Tibial nerve (tissue), 3 donors: ENCODE results near the gene INPP5A.

Source experiments
- POLR2A ChIP-seq, 2 donors: fragments of 450-650 bp; IDR thresholded peaks; one replicate each; pipeline ENCODE4 v1.6.1; 2017; ENCODE audit warnings: antibody characterized with exemption in 2 of 2, mild to moderate bottlenecking in 2 of 2, moderate library complexity in 2 of 2
- TF ChIP-seq, protein P1 (sequence below), 5 experiments: fragments of 200-600 bp in 3 of 5; fragments of 450-650 bp in 2 of 5; sonication (generic) in 3 of 5; IDR thresholded peaks; one replicate each; pipeline ENCODE4 v1.5.1; 2016 to 2019; ENCODE audit warnings: antibody characterized with exemption in 5 of 5, mild to moderate bottlenecking in 3 of 5, moderate library complexity in 2 of 5

DNA sequence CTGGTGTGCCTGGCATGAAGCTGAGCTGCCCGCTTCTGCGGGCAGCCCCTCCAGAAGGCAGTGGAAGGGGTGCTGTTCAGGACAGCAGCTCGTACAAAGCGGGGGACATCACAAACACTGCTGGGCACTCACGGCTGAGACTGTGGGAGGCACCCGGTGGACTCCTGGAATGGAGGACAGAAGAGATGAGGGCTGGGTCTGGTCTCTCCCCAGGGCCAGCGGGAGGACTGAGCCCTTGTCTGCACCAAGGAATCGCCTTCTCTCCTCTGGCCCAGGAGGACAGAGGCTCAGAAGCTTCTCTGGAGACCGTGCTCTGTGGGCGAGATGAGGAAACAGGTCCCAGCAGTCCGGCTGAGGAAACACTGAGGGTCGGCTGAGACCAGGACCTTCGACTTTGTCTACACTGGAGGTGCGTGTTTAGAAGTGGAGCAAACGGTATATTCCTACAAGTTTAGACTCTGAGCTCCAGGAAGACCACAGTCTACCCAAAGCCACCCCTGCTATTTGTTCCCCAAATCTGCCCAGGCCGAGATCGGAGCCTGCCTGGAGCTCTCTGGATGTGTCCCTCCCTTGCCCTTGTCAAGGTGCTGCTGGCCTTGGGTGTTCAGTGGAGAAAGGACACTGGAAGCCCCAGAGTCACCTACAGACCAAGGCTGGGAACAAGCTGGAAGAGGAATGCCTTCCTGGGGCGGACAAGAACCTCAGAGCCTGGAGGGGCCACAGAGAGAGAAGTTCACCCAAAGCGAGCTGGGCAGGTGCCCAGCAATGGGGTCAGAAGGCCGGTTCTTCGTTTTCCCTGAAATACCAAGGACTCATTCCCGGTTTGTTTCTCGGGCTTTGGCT lies 12.9 kb upstream of the INPP5A start:
- TF ChIP-seq, protein P1, sequence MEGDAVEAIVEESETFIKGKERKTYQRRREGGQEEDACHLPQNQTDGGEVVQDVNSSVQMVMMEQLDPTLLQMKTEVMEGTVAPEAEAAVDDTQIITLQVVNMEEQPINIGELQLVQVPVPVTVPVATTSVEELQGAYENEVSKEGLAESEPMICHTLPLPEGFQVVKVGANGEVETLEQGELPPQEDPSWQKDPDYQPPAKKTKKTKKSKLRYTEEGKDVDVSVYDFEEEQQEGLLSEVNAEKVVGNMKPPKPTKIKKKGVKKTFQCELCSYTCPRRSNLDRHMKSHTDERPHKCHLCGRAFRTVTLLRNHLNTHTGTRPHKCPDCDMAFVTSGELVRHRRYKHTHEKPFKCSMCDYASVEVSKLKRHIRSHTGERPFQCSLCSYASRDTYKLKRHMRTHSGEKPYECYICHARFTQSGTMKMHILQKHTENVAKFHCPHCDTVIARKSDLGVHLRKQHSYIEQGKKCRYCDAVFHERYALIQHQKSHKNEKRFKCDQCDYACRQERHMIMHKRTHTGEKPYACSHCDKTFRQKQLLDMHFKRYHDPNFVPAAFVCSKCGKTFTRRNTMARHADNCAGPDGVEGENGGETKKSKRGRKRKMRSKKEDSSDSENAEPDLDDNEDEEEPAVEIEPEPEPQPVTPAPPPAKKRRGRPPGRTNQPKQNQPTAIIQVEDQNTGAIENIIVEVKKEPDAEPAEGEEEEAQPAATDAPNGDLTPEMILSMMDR (IDR thresholded peaks at IDR 0.05): no peak
- no peak for TF ChIP-seq POLR2A (IDR thresholded peaks at IDR 0.05)
